ENCODE measurements around the gene DISC1.

DISC1 gene

GRCh38 chr1:231688989-231689388, 62.4 kb downstream of the DISC1 start:
- TF ChIP-seq CTCF (IDR thresholded peaks at IDR 0.05; ENCODE audit: insufficient read depth, low read depth, low read length, missing control alignments): no peak
- no peak overlapping the region for H3K4me3 ChIP-seq (ENCODE audit: low read depth, low read length)

GRCh38 chr1:231690059-231690458, 63.5 kb downstream of the DISC1 start:
- no peak for DNase-seq (ENCODE audit: low read depth)
- no peak for TF ChIP-seq CTCF (IDR thresholded peaks at IDR 0.05; ENCODE audit: insufficient read depth, low read depth, low read length, missing control alignments)
- H3K4me3 ChIP-seq (ENCODE audit: low read depth, low read length): no peak overlapping the region

More at GRCh38 chr1:231688989-231689388, 62.4 kb downstream of the DISC1 start:
- no peak for DNase-seq (ENCODE audit: low read depth)

GRCh38 chr1:231691618-231692259, 65.1 kb downstream of the DISC1 start:
- DNase-seq (ENCODE audit: low read depth): peak; percentile 37
- no peak overlapping the region for H3K4me3 ChIP-seq (ENCODE audit: low read depth, low read length)
- TF ChIP-seq CTCF (IDR thresholded peaks at IDR 0.05; ENCODE audit: insufficient read depth, low read depth, low read length, missing control alignments): peak; percentile 77

GRCh38 chr1:231693361-231694074, 66.9 kb downstream of the DISC1 start:
- DNase-seq (ENCODE audit: low read depth): no peak
- H3K4me3 ChIP-seq (ENCODE audit: low read depth, low read length): no peak overlapping the region
- TF ChIP-seq CTCF (IDR thresholded peaks at IDR 0.05; ENCODE audit: insufficient read depth, low read depth, low read length, missing control alignments): no peak

- DNase-seq (ENCODE audit: low read depth): no peak
- no peak for TF ChIP-seq CTCF (IDR thresholded peaks at IDR 0.05; ENCODE audit: insufficient read depth, low read depth, low read length, missing control alignments)
- no peak overlapping the region for H3K4me3 ChIP-seq (ENCODE audit: low read depth, low read length)
Observed at GRCh38 chr1:231694075-231694431, 67.5 kb downstream of the DISC1 start.

- no peak for TF ChIP-seq CTCF (IDR thresholded peaks at IDR 0.05; ENCODE audit: insufficient read depth, low read depth, low read length, missing control alignments)
- H3K4me3 ChIP-seq (ENCODE audit: low read depth, low read length): no peak overlapping the region
- no peak for DNase-seq (ENCODE audit: low read depth)
Observed at GRCh38 chr1:231694465-231695077, 68.0 kb downstream of the DISC1 start.
